HG03025 (cell line): Measurements from ENCODE around the gene SMURF1.
"Not testable (repeated sequence)": the region's sequence is repeated elsewhere in the genome, so short reads cannot be mapped to it uniquely, and the experiment has no call there.

Source experiments
- ATAC-seq: cut with Tn5 transposase; IDR thresholded peaks from one replicate; pipeline ENCODE4 v1.9.1; 2021; ENCODE audit warnings: mild to moderate bottlenecking, moderate library complexity; ENCODE audit not compliant: unreplicated experiment, low FRiP score

The SMURF1 gene

DNA sequence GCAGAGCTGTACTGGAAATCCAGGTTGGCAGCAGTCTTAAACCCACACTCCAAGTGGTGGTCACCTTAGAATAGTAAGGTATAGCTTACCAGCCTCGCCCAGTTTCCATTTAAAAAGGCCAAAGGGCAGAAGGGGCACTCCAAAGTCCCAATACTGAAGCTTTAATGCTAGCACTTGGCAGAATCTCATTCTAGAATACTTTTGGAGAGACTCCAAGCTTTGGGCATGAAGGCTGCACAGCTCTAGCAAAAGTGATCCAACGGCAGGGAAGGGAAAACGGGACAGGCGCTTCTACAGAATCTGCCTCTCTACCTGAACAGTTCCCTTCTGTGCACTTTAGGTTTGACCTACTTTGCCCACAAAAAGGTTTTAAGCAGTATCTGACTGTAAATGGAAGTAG lies 19.7 kb downstream of the SMURF1 start:
- no peak for ATAC-seq

DNA sequence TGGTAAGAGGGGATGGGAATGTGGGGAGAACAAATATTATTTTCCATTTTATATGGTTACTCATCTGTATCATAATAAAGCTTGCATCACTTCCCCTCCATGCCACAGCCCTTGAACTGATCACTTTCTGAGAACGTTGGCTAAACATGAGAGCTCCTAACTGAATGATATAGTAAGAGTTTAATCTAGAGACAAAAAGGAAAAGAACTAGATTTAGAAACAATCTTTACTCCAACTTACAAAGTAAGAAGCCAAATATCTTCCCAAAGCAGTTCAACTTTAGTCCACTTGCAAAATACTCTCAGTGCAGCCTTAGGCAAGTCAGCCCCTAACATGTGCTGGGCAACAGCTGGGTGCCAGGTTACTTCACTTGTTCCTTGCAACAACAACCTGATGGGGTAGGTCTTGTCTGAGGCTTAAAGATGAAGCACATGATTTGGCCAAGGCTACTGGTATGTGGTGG lies 20.3 kb downstream of the SMURF1 start:
- no peak for ATAC-seq

DNA sequence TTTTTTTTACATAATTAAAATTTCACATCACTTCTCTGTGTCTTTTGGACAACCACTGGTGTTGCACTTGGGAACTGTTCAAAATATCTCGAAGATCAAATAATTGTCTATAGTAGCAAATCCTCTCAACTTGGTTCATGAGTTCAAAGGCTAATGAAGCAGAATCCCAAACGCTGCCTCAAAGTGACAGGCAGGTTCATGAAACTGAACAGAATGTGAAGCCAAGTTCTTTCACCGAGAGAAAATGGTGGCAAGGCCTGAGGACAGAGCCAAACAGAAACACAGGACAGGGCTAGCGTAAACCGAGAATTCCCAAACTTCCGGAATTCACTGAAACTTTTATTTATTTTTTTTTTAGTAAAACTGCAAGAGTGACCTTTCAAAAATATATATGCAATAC lies 21.1 kb downstream of the SMURF1 start:
- ATAC-seq = no peak

DNA sequence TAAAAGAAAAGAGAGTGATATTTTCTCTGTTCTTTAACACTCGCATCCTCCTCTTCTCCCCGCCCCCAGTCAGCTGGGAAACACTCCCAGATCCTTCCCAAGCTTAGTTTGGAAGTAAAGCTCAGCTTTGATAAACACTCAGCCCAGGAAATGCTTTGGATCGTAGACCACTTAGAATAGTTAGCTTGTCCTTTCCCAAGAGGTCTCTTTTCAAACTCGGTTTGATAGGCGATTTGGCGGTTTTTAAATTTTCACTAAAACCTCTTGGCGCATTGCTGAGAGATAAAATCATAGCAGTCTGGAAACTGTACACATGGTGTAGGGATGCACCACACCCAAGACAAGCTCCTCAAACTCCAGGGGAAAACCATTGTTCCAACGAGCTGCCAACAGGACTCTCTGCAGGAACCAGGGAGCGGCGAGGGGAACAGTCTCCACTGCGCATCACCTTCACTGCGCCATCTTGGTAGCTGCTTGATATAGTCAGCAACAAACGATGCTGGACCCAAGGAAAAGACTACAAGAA lies 22.3 kb downstream of the SMURF1 start:
- ATAC-seq = no peak

DNA sequence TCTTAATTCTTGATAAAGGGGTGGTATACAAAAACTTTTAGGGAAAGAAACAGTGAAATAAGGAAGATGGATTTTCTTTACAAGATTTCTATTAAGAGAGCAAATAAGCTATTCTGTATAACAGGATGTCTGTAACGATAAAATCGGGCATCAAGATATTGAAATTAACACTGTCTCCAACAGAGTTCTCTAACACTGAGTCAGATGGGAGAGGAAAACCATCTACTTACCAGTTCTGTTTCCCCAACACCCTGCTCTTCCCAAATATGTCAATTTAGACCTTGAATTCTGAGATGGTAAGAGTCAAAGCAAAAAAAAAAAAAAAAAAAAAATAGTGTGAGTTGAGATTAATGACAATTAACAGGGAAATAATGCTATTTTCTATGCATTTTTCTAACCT lies 23.0 kb downstream of the SMURF1 start:
- ATAC-seq = no peak

DNA sequence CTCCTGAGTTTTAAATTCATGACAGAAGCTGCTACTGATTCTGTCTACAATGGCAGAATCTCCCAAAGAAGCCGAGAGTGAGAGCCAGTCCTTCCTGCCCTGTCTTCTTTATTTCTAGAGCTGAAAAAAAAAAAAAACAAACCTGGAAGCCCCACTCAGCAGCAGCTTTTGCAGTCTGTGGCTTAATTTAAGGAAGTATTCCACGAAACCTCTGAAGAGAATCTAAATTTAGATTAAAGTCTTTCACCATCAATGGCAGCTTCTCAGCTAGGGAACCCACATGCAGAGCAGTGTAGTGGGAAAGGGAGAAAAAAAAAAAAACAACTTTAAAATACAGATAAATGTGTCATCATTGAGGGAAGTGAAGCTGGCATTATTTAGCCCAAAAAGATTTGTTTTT lies 23.4 kb downstream of the SMURF1 start:
- no peak for ATAC-seq

DNA sequence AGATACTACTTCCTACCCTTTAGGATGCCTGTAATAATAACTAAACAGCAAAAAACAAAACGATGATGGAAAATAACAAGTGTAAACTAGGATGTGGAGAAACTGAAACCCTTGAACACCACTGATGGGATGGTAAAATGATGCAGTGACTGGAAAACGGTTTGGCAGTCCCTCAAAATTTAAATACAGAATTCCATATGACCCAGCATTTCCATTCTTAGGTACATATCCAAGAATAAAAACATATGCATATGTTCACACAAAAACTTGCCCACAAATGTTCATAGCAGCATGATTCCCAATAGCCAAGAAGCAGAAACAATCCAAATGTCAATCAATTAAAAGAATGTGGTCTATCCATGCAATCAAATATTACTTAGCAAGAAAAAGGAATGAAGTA lies 25.8 kb downstream of the SMURF1 start:
- no peak for ATAC-seq

DNA sequence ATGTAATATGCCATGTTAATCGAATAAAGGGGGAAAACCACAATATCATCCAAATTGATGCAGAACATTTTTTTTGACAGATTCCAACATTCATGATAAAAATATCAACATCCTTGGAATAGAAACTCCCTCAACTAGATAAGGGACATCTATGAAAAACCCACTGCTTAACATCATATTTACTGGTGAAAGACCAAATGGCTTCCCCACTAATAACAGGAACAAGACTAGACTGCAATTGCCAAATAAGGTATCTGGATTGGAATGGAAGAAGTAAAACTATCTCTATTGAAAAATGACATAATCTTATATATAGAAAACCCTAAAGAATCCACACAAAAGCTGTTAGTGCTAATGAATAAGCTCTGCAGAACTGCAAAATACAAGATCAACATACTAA lies 27.8 kb downstream of the SMURF1 start:
- ATAC-seq = no peak

DNA sequence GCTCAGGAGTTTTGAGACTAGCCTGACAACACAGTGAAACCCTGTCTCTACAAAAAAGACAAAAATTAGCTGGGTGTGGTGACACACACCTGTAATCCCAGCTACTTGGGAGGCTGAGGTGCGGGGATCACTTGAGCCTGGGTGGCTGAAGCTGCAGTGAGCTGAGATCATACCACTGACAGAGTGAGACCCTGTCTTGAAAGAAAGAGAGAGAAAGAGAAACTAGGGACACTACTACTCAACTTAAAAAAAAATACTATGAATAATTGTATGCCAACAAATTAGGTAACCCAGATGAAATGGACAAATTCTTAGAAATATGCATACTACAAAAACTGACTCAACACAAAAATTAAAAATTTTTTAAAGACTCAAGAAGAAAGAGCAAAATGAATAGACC lies 28.5 kb downstream of the SMURF1 start:
- ATAC-seq = no peak

DNA sequence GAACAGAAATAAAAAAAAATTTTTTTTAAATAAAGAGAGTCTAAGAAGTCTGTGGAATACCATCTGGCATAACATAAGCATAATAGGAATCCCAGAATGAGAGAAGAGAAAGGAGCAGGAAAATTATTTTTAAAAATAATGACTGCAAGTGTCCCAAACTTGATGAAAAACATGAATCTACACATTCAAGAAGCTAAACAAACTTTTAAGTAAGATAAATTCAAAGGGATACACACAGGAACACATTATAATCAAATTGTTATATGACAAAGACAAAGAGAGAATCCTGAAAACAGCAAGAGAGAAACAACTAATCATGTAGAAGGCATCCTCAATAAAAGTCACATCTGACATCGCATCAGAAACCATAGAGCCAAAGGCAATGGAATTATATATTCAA lies 30.9 kb downstream of the SMURF1 start:
- ATAC-seq = no peak

DNA sequence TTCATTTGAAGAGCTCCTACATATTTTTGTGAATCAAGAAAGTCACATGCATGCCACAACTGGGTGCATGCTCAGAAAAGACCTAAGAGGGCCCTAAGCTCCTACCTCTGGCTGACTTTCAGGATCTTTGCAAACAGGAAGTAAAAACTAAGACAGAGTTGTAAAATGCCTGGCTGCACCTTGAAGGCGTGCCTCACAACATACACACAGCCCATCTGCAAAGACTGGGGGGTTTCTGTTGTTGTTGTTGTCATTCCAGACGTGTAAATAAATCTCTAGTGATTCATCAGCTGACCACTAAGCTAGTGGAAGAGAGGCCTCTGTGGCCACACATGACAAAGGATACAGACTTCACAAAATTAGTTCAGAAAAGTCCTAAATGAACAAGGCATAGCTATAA lies 31.8 kb downstream of the SMURF1 start:
- peak; percentile 85 for ATAC-seq

DNA sequence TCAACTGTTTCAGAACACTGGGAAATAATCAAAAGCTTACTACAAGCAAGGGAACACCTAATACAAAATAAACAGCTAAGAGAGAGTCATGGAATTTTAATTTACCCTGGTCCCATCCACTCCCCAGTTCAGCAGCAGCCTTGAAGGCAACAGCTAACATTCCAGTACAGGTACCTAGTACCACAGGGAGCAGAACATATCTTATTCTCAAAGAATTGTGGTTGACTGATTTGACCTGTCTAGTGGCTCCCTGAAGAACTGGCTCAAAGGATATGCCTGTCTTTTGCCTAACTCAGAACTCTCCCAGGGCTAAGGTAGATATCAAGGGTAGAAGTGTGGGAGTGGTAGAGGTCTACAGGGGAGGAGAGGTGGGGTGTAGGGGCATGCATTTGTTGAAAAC lies 32.3 kb downstream of the SMURF1 start:
- no peak for ATAC-seq

DNA sequence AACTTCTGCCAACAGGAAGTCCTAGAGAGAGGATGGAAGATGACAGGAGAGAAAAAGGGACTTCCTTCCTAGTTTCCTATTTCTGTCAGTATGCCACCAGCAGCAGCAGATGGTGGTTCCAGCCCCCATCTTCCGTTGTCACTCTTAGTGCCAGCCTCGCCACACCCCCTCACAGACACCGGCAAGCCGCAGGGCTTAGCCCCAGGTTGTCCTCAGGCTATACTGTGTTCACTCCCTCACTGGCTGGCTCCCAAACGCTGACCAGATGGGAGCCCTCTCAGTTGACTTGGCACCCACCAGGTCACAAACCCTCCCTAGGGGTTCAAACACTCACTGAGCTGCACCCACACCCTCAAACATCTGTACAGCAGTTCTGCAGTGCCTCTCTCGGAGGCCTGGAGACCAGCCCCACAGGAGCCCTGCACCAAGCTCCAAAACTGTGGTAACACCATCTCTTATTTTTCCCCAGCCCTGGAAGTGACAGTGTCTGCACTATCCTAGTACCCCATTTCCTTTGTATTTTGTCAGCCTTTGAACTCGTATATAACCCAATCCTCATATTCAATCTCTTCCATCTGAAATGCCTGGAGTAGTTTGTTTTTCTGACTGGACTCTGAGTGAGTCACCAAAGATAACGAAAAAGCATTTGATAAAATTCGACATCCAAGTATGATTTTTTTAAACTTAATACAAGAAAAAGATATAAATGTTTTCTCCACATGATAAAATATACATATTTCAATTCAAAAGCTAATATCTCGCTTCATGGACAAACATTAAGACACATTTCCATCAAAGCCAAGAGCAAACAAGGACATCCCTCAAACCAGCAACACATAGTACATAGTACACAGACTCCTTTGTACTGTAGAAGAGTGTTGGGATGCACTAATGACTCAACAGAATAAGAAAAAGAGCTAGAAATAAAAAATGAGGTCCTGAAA lies 34.5 kb downstream of the SMURF1 start:
- no peak for ATAC-seq

DNA sequence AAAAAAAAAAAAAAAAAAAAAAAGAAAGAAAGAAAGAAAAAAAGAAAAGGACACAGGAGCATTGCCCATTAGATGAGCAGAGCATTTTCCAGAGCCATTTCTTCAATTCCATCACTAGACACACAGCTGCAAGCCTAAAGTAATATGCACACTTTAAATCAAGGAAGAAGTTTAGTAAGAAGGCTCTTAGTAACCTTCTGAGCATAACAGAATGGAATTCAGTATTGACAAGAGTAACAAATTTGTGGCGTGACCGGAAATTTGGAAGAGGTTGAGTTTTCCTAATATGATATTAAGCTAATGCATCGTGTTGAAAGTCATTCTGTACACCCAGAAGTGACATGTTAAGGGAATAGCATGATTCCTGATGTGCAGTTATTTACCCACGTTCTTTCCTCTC lies 35.3 kb downstream of the SMURF1 start:
- ATAC-seq = no peak

DNA sequence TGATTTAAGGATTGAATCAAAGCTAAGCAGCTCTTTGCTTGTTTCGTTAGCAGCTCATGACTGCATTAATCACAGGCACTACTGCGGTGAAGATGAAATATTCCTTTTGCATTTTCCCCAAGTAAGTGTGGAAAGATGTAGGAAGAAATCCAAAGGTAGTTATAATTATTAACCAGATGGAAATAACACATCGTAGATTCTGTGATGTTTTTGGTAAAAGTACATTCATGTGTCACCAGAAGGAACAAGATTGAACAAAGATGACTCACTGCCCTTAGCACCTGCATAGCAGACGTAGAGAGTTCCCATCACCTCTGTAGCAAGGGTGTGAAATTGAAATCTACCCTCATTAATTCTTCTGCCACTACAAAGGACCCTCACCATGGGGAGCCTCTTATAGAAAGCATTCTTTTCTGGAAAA lies 37.1 kb downstream of the SMURF1 start:
- ATAC-seq = no peak

DNA sequence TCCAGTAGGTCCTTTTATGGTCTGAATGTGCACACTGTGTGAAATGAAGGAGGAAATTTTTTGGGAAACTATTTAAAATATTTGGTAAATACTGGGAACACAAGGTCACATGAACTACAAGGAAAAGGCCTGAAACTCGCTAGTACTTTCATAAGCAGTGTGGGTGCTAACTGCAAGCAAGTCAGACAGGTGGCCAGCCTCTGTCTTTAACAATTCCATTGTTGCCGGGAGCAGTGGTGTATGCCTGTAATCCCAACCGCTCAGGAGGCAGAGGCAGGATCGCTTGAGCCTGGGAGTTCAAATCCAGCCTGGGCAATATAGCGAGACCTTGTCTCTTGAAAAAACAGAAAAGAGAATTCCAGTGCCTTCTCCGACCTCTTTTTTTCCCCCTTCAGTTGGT lies 37.5 kb downstream of the SMURF1 start:
- no peak for ATAC-seq

DNA sequence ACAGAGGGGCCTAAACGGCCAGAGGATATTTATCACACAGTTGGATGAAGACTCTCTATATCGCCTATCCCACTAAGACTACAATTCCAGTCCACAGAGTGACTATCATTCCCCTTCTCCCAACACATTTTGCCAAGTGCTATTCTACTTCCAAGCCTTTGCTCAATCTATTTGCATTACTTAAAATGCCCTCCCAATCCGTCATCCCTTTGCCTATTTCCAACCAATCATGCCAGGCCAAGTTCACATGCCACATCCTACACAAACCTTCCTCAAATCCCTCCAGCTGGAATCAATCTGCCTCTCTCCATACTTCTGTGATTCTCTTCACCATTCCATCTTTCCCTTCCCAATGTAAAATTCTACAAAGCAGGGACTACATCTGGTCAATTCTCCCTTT lies 38.2 kb downstream of the SMURF1 start:
- ATAC-seq = no peak

DNA sequence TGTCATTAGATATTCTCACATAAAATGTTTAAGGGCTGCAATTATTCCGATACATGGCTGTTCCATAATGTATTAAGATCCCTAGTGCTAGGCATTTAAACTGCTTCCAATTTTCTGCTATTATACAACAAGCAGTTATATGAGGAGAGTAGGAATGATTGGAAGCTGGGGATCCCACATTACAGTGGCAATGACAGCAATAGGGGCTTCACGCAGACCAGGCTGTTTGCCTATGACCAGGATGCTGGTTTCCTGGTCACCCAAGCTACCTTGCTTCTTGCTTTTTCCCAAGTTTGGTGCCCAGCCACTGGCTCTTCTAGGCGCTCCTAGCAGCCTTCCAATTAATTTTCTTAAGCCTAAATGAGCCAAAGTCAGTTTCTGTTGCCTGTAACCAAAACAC lies 39.3 kb downstream of the SMURF1 start:
- ATAC-seq = no peak

DNA sequence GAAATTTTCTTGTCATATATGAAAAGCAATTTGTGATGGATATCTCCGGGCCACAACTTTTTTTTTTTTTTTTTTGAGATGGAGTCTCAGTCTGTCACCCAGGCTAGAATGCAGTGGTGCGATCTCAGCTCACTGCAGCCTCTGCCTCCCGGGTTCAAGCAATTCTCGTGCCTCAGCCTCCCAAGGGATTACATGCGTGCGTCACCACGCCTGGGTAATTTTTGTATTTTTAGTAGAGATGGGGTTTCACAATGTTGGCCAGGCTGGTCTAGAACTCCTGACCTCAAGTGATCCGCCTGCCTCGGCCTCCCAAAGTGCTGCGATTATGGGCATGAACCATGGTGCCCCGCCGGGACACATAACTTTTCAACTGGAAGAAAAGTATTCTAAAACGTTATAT lies 40.1 kb downstream of the SMURF1 start:
- not testable (repeated sequence) for ATAC-seq

DNA sequence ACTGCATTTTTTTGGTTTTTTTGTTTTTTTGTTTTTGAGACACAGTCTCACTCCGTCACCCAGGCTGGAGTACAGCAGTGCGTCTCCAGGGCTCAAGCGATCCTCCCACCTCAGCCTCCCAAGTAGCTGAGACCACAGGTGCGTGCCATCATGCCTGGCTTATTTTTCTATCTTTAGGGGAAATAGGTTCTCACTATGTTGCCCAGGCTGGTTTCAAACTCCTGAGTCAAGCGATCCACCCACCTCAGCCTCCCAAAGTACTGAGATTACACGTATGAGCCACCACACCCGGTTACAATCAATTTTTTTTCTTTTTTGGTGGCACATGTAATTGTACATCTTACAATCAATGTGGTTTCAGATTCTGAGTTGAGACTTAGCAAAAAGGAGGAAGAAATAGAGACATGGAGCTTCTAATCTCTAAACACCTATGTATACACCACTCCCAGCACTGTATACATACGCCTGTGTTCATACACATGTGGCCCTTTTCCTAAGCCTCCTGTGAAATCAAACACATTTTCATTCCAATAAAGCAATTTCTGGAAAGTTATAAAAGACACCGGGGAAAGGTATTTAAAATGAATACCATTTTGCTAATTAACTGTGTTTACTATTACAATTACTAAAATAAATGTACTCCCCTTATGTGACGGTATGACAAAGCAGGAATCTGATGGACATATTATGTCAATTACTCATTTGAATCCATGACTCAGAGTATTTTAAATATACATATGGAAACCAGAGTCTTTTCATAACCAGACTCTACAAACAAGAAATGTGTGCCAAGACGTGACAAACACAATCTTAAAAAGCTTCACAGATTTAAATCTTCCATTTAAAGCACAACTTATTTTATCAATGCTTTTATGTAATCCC lies 40.9 kb downstream of the SMURF1 start:
- ATAC-seq = no peak

DNA sequence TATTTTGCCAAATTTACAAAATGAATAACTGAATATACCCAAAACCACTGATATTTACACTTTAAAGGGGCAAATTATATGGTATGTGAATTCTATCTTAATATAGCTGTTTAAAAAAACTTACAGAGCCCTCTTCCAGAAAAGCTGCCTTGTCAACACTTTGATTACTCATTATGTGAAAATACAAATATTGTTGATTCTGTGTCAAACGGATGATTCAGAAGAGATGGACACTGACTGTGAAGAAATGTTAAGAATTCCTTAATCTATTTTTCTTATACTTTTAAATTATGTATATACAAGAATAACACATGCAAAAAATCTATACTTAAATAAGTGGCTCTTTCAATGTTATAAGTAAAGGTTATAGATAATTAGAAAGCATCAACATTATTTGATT lies 41.5 kb downstream of the SMURF1 start:
- ATAC-seq = no peak
